Right lobe of liver (tissue), 6 donors: ENCODE measurements around the gene RAPGEF2. TPM values are rescaled to one million over a fixed set of nuclear protein-coding genes. Genes with fewer than 3 reads are reported as not detected.

Source experiments
- ATAC-seq, 4 donors: fragments of 200-7000 bp; cut with Tn5 transposase; one replicate each; pipeline ENCODE4 v1.9.1; 2020; ENCODE audit warnings: mild to moderate bottlenecking in 4 of 4, moderate library complexity in 4 of 4
- DNase-seq, 3 donors: peaks; one replicate each; pipeline ENCODE4 v3.0.0-alpha.2; 2020
- H3K27ac ChIP-seq, 3 donors: fragments of 200-600 bp; one replicate each; pipeline ENCODE4 v1.8.0; 2022
- H3K27me3 ChIP-seq, 2 donors: fragments of 200-600 bp; one replicate each; pipeline ENCODE4 v1.8.0; 2022
- H3K36me3 ChIP-seq, 4 donors: fragments of 200-600 bp; sonication (generic) in 1 of 4; one replicate each; pipeline versions ENCODE4 v1.5.1 to v1.8.0; 2017 to 2022; ENCODE audit warnings: control low read depth in 1 of 4
- H3K4me1 ChIP-seq, 4 donors: fragments of 200-600 bp; sonication (generic) in 1 of 4; one replicate each; pipeline versions ENCODE4 v1.5.1 to v1.8.0; 2017 to 2022; ENCODE audit warnings: control low read depth in 1 of 4
- H3K4me3 ChIP-seq, 3 donors: fragments of 200-600 bp; one replicate each; pipeline ENCODE4 v1.8.0; 2022
- H3K9me3 ChIP-seq, 4 donors: fragments of 200-600 bp; sonication (generic) in 1 of 4; one replicate each; pipeline versions ENCODE4 v1.5.1 to v1.8.0; 2017 to 2022; ENCODE audit warnings: control low read depth in 1 of 4
- CTCF ChIP-seq, 4 donors: fragments of 200-600 bp in 3 of 4; fragments of 450-650 bp in 1 of 4; IDR thresholded peaks; one replicate each; pipeline versions ENCODE4 v1.5.1 to v1.8.0; 2016 to 2022; ENCODE audit warnings: antibody characterized with exemption in 4 of 4, mild to moderate bottlenecking in 2 of 4
- POLR2A ChIP-seq: fragments of 450-650 bp; IDR thresholded peaks from one replicate; pipeline ENCODE4 v1.6.1; 2017; ENCODE audit warnings: antibody characterized with exemption, mild to moderate bottlenecking
- WGBS: methylation state at CpG from one replicate; pipeline ENCODE4 v1.1.6; 2018; ENCODE audit warnings: low coverage, low lambda C conversion rate; ENCODE audit not compliant: insufficient coverage; ENCODE audit errors: missing lambda C conversion rate; 5-methylcytosine and 5-hydroxymethylcytosine counted together
- intact Hi-C, 2 donors: fragments of 100-400 bp; cut with DNase I; formaldehyde crosslinking; loops; one replicate each; pipeline versions ENCODE4 v1.11.2 to v1.14.1; 2022
- total RNA-seq, 6 experiments: library from RNA; depleted of rRNA in 2 of 6; stranded (reverse); fragments of >200 nt in 2 of 6; fragmentation: NEBNext Ultra II Directional in 3 of 6; extraction: Animal tissue kit (Norgen Biotek cat#: 25700) in 3 of 6; gene quantifications; one replicate each; pipeline versions ENCODE4 v1.1.0 to v1.2.4, GENCODE V29; 2016 to 2023
- donor health status: DM: no; HTN: yes; CAD: no.
- donor health status: DM: no; HTN: no; CAD: no.
- donor health status: DM: no; HTN: no; CAD: no.
- donor health status: DM: no; HTN: yes; CAD: no.
- donor health status: DM: no; HTN: yes; CAD: no.

Gene RAPGEF2
- total RNA-seq, 6 experiments from 2014 or later, result 22.1 to 32.1 (median 27.2) TPM

GRCh38 chr4:159353422-159354116, 250.7 kb downstream of the RAPGEF2 start:
- no peaks in the 10 kb centered on the region for H3K27me3 ChIP-seq
- no peak for DNase-seq
- ATAC-seq, result no peak
- intact Hi-C loops, result no loop called here
- H3K4me1 ChIP-seq, result no peaks in the 10 kb centered on the region
- WGBS, result 97% methylated on average over 13 of the region's 15 CpGs
- no peak overlapping the region for H3K4me3 ChIP-seq
- H3K9me3 ChIP-seq, result no peaks in the 10 kb centered on the region
- H3K27ac ChIP-seq, result no peak overlapping the region
- no peak for TF ChIP-seq CTCF (IDR thresholded peaks at IDR 0.05)
- TF ChIP-seq POLR2A, result no peak
- peaks cover 0 to 75% (median 29%) of the 10 kb centered on the region in 4 donors for H3K36me3 ChIP-seq

- no peaks in the 10 kb centered on the region for H3K4me1 ChIP-seq
- DNase-seq (no peak), ATAC-seq (no peak)
- H3K27me3 ChIP-seq, result no peaks in the 10 kb centered on the region
- TF ChIP-seq POLR2A, result no peak
- TF ChIP-seq CTCF (IDR thresholded peaks at IDR 0.05), result no peak
- H3K9me3 ChIP-seq, result no peaks in the 10 kb centered on the region
- intact Hi-C loops, result no loop called here
- H3K4me3 ChIP-seq, result no peak overlapping the region
- no peak overlapping the region for H3K27ac ChIP-seq
- peaks cover 0 to 85% (median 25%) of the 10 kb centered on the region in 4 donors for H3K36me3 ChIP-seq
- 100% methylated on average over 3 of the region's 3 CpGs for WGBS
Measured at GRCh38 chr4:159355466-159355865, 252.6 kb downstream of the RAPGEF2 start.

- no peak for DNase-seq
- ATAC-seq, result no peak
- H3K4me3 ChIP-seq, result no peak overlapping the region
- no peaks in the 10 kb centered on the region for H3K4me1 ChIP-seq
- H3K27me3 ChIP-seq, result no peaks in the 10 kb centered on the region
- no peaks in the 10 kb centered on the region for H3K9me3 ChIP-seq
- intact Hi-C loops, result no loop called here
- no peak overlapping the region for H3K27ac ChIP-seq
- WGBS, result 91% methylated on average over 8 of the region's 8 CpGs
- H3K36me3 ChIP-seq, result peaks cover 0 to 75% (median 19%) of the 10 kb centered on the region in 4 donors
- no peak for TF ChIP-seq CTCF (IDR thresholded peaks at IDR 0.05)
- no peak for TF ChIP-seq POLR2A
Measured at GRCh38 chr4:159357350-159357749, 254.5 kb downstream of the RAPGEF2 start.

GRCh38 chr4:159358226-159358625, 255.3 kb downstream of the RAPGEF2 start:
- TF ChIP-seq CTCF (IDR thresholded peaks at IDR 0.05), result no peak
- no peak for TF ChIP-seq POLR2A
- H3K9me3 ChIP-seq, result no peaks in the 10 kb centered on the region
- no peaks in the 10 kb centered on the region for H3K4me1 ChIP-seq
- H3K27ac ChIP-seq, result no peak overlapping the region
- DNase-seq (no peak), ATAC-seq (no peak)
- peaks cover 0 to 66% (median 15%) of the 10 kb centered on the region in 4 donors for H3K36me3 ChIP-seq
- no peak overlapping the region for H3K4me3 ChIP-seq
- 81% methylated on average over 2 of the region's 2 CpGs for WGBS
- intact Hi-C loops, result no loop called here
- no peaks in the 10 kb centered on the region for H3K27me3 ChIP-seq
